ENCODE measurements around the gene CEP68. TPM values are rescaled to one million over a fixed set of nuclear protein-coding genes. Genes with fewer than 3 reads are reported as not detected.
A peak's percentile ranks its signal among the peaks of the same experiment; 100 is the strongest.

CEP68 gene
- total and polyA plus RNA-seq, 8 donors, result 4.8 to 39.7 (median 16.7) TPM

DNA sequence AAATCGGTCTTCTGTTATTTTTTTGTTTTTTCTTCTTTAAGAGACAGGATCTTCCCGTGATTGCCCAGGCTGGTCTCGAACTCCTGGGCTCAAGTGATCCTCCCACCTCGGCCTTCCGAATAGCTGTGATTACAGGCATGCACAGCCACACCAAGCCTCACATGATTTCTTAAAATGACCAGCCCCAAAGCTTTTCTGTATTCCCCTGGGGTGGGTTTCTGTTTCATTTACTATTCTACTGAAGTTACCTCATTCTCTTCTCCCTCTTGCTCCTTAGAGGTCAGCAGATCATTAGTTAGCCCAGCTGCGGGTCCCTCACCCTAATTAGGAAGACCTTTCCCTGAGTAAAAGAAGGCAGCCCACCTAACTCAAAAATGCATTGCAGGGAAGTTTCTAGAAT is 39.4 kb upstream of the CEP68 start:
- TF ChIP-seq POLR2A (IDR thresholded peaks at IDR 0.05) (no peak), POLR2AphosphoS5 (IDR thresholded peaks at IDR 0.05) (no peak), EP300 (IDR thresholded peaks at IDR 0.05) (no peak)
- TF ChIP-seq, protein P1, sequence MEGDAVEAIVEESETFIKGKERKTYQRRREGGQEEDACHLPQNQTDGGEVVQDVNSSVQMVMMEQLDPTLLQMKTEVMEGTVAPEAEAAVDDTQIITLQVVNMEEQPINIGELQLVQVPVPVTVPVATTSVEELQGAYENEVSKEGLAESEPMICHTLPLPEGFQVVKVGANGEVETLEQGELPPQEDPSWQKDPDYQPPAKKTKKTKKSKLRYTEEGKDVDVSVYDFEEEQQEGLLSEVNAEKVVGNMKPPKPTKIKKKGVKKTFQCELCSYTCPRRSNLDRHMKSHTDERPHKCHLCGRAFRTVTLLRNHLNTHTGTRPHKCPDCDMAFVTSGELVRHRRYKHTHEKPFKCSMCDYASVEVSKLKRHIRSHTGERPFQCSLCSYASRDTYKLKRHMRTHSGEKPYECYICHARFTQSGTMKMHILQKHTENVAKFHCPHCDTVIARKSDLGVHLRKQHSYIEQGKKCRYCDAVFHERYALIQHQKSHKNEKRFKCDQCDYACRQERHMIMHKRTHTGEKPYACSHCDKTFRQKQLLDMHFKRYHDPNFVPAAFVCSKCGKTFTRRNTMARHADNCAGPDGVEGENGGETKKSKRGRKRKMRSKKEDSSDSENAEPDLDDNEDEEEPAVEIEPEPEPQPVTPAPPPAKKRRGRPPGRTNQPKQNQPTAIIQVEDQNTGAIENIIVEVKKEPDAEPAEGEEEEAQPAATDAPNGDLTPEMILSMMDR (IDR thresholded peaks at IDR 0.05), result no peak
- intact Hi-C loops (cut with DNase I; ENCODE audit: low total_unique reads), result no loop called here
- no peak for DNase-seq
- Histone ChIP-seq H3K9me3 (no peaks in the 10 kb centered on the region), H3K36me3 (peaks cover 13 to 83% (median 75%) of the 10 kb centered on the region in 4 donors), H3K4me1 (peaks cover 0 to 14% (median 0%) of the 10 kb centered on the region in 4 donors), H3K27me3 (no peaks in the 10 kb centered on the region), H3K4me3 (no peak overlapping the region), H3K27ac (peak overlapping the region in 1 of 5 donors; percentile 8)
- 78 to 96% (median 91%) methylated on average over 6 of the region's 6 CpGs for WGBS, 5 donors

GRCh38 chr2:65017335-65017734 is 38.9 kb upstream of the CEP68 start:
- H3K36me3 ChIP-seq, result peaks cover 13 to 82% (median 76%) of the 10 kb centered on the region in 4 donors
- intact Hi-C loops (cut with DNase I; ENCODE audit: low total_unique reads), result no loop called here
- TF ChIP-seq EP300 (IDR thresholded peaks at IDR 0.05) (no peak), POLR2AphosphoS5 (IDR thresholded peaks at IDR 0.05) (no peak), POLR2A (IDR thresholded peaks at IDR 0.05) (no peak)
- TF ChIP-seq, protein P1 (IDR thresholded peaks at IDR 0.05), result peak in 3 of 7 experiments; percentile 10 to 39 (median 33)
- H3K4me3 ChIP-seq, result no peak overlapping the region
- peak in 1 of 2 donors; percentile 56 for DNase-seq
- H3K27me3 ChIP-seq, result no peaks in the 10 kb centered on the region
- H3K4me1 ChIP-seq, result peaks cover 0 to 14% (median 0%) of the 10 kb centered on the region in 4 donors
- H3K27ac ChIP-seq, result peak overlapping the region in 2 of 5 donors; percentile 40 to 59
- H3K9me3 ChIP-seq, result no peaks in the 10 kb centered on the region
- 60 to 67% (median 65%) methylated on average over 4 of the region's 4 CpGs for WGBS, 5 donors

DNA sequence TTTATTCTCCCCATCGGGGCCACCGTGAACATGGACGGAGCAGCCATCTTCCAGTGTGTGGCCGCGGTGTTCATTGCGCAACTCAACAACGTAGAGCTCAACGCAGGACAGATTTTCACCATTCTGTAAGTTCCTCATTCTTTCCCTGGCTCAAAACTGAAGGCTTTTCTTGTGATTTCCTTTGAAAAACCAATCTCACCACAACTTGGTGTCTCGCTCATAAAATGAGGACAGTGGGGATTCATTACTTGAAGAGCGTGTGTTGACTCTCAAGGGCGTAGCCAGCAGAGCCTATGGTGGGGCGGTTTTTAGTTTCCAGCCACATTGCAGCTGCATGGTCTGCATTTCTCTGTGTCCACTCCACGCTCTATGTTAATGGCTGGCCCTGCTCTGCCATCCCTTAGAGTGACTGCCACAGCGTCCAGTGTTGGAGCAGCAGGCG is 38.1 kb upstream of the CEP68 start:
- peak overlapping the region in 2 of 5 donors; percentile 40 to 59 for H3K27ac ChIP-seq
- no peak overlapping the region for H3K4me3 ChIP-seq
- 78 to 93% (median 88%) methylated on average over 15 of the region's 15 CpGs for WGBS, 5 donors
- H3K4me1 ChIP-seq, result peaks cover 0 to 14% (median 0%) of the 10 kb centered on the region in 4 donors
- H3K36me3 ChIP-seq, result peaks cover 13 to 82% (median 80%) of the 10 kb centered on the region in 4 donors
- intact Hi-C loops (cut with DNase I; ENCODE audit: low total_unique reads), result no loop called here
- no peaks in the 10 kb centered on the region for H3K9me3 ChIP-seq
- no peaks in the 10 kb centered on the region for H3K27me3 ChIP-seq
- peak in 1 of 2 donors; percentile 17 for DNase-seq
- TF ChIP-seq POLR2A (IDR thresholded peaks at IDR 0.05), result no peak
- TF ChIP-seq POLR2AphosphoS5 (IDR thresholded peaks at IDR 0.05), result no peak
- TF ChIP-seq EP300 (IDR thresholded peaks at IDR 0.05), result no peak
- TF ChIP-seq, protein P1 (IDR thresholded peaks at IDR 0.05), result no peak

GRCh38 chr2:65019010-65019409 is 37.2 kb upstream of the CEP68 start:
- Histone ChIP-seq H3K27me3 (no peaks in the 10 kb centered on the region), H3K36me3 (peaks cover 13 to 80% (median 77%) of the 10 kb centered on the region in 4 donors), H3K4me1 (peaks cover 0 to 14% (median 0%) of the 10 kb centered on the region in 4 donors), H3K9me3 (no peaks in the 10 kb centered on the region), H3K4me3 (no peak overlapping the region), H3K27ac (peak overlapping the region in 1 of 5 donors; percentile 59)
- 78 to 94% (median 83%) methylated on average over 1 of the region's 1 CpG for WGBS, 5 donors
- DNase-seq, result no peak
- TF ChIP-seq POLR2A (IDR thresholded peaks at IDR 0.05), result no peak
- TF ChIP-seq, protein P1 (IDR thresholded peaks at IDR 0.05), result no peak
- TF ChIP-seq EP300 (IDR thresholded peaks at IDR 0.05), result no peak
- TF ChIP-seq POLR2AphosphoS5 (IDR thresholded peaks at IDR 0.05), result no peak
- intact Hi-C loops (cut with DNase I; ENCODE audit: low total_unique reads), result no loop called here
